Adrenal gland (tissue), 5 donors: Measurements from ENCODE around the gene NDST1.

ENCODE experiments used
- POLR2A ChIP-seq, 2 donors: fragments of 450-650 bp; IDR thresholded peaks; one replicate each; pipeline ENCODE4 v1.6.1; 2017; ENCODE audit warnings: antibody characterized with exemption in 2 of 2, mild to moderate bottlenecking in 2 of 2, moderate library complexity in 1 of 2
- TF ChIP-seq, protein P1 (sequence below), 6 experiments: fragments of 450-650 bp in 4 of 6; fragments of 200-600 bp in 2 of 6; sonication (generic) in 1 of 6; IDR thresholded peaks; 1 replicate in 5 of 6; 2 replicates in 1 of 6; pipeline versions ENCODE4 v1.5.1 to v1.8.0; 2016 to 2021; ENCODE audit warnings: antibody characterized with exemption in 6 of 6, mild to moderate bottlenecking in 2 of 6, moderate library complexity in 1 of 6
- donor health status: DM: no; HTN: no; CAD: no.

GRCh38 chr5:150519560-150519945 lies 11.6 kb downstream of the NDST1 start:
- TF ChIP-seq POLR2A (IDR thresholded peaks at IDR 0.05): no peak
- TF ChIP-seq, protein P1, sequence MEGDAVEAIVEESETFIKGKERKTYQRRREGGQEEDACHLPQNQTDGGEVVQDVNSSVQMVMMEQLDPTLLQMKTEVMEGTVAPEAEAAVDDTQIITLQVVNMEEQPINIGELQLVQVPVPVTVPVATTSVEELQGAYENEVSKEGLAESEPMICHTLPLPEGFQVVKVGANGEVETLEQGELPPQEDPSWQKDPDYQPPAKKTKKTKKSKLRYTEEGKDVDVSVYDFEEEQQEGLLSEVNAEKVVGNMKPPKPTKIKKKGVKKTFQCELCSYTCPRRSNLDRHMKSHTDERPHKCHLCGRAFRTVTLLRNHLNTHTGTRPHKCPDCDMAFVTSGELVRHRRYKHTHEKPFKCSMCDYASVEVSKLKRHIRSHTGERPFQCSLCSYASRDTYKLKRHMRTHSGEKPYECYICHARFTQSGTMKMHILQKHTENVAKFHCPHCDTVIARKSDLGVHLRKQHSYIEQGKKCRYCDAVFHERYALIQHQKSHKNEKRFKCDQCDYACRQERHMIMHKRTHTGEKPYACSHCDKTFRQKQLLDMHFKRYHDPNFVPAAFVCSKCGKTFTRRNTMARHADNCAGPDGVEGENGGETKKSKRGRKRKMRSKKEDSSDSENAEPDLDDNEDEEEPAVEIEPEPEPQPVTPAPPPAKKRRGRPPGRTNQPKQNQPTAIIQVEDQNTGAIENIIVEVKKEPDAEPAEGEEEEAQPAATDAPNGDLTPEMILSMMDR (IDR thresholded peaks at IDR 0.05): no peak
